Amygdala (tissue), 56 donors: ENCODE data around the gene VPS13D.

Experiments used
- DNase-seq, 56 donors: peaks; one replicate each; lab custom pipeline; 2025; lab: John Stamatoyannopoulos, UW

VPS13D gene

GRCh38 chr1:12229835-12230548, at the start of gene VPS13D:
TSS of gene VPS13D (plus strand) at chr1:12230030. CDS start at chr1:12234267, 4,237 bp downstream.
- peak in 52 of 56 donors; percentile 7 to 83 (median 44) for DNase-seq

GRCh38 chr1:12180315-12180714, 49.5 kb upstream of the VPS13D start:
- peak in 33 of 56 donors; percentile 3 to 63 (median 28) for DNase-seq

GRCh38 chr1:12180903-12181302, 48.9 kb upstream of the VPS13D start:
- no peak for DNase-seq

GRCh38 chr1:12181568-12181967, 48.3 kb upstream of the VPS13D start:
- DNase-seq = no peak

- DNase-seq = no peak
These were observed 47.3 kb upstream of the VPS13D start for GRCh38 chr1:12182410-12182984.

GRCh38 chr1:12183095-12183794, 46.6 kb upstream of the VPS13D start:
- no peak for DNase-seq

- peak in 45 of 56 donors; percentile 6 to 73 (median 35) for DNase-seq
These were observed 45.7 kb upstream of the VPS13D start for GRCh38 chr1:12184008-12184681.

- DNase-seq = no peak
These were observed 44.6 kb upstream of the VPS13D start for GRCh38 chr1:12185036-12185917.

- DNase-seq = no peak
These were observed 43.7 kb upstream of the VPS13D start for GRCh38 chr1:12185918-12186678.

GRCh38 chr1:12186679-12186985, 43.2 kb upstream of the VPS13D start:
- no peak for DNase-seq

GRCh38 chr1:12188115-12188514, 41.7 kb upstream of the VPS13D start:
- DNase-seq = no peak

- no peak for DNase-seq
These were observed 41.0 kb upstream of the VPS13D start for GRCh38 chr1:12188657-12189327.

GRCh38 chr1:12189328-12189682, 40.5 kb upstream of the VPS13D start:
- DNase-seq = no peak

GRCh38 chr1:12191242-12192032, 38.4 kb upstream of the VPS13D start:
- DNase-seq = no peak

- DNase-seq = no peak
These were observed 35.1 kb upstream of the VPS13D start for GRCh38 chr1:12194666-12195216.

- no peak for DNase-seq
These were observed 34.4 kb upstream of the VPS13D start for GRCh38 chr1:12195416-12195815.

- peak in 3 of 56 donors; percentile 5 to 24 (median 13) for DNase-seq
These were observed 33.0 kb upstream of the VPS13D start for GRCh38 chr1:12196641-12197482.
